GM12891 (cell line): Measurements from ENCODE around the gene RDX.

ENCODE experiments used
- DNase-seq: peaks from one replicate; pipeline ENCODE4 v3.0.0; 2011; ENCODE audit warnings: low spot score; ENCODE audit not compliant: insufficient read length
- FAIRE-seq: peaks from 2 replicates; lab custom pipeline; 2011; peaks lifted over from hg19 to GRCh38; lab: Jason Lieb, UNC
- PAX5 ChIP-seq: IDR thresholded peaks from 2 replicates; pipeline ENCODE4 v1.6.1; 2011; ENCODE audit warnings: low read length, moderate library complexity, mild to moderate bottlenecking; ENCODE audit not compliant: insufficient read depth, severe bottlenecking
- POLR2A ChIP-seq: IDR thresholded peaks from 2 replicates; pipeline ENCODE4 v1.6.1; 2011; ENCODE audit warnings: low read depth, low read length, control low read depth
- POLR2AphosphoS5 ChIP-seq: IDR thresholded peaks from 2 replicates; pipeline ENCODE4 v1.6.1; 2011; ENCODE audit warnings: low read depth, low read length, control low read depth
- POU2F2 ChIP-seq: IDR thresholded peaks from 2 replicates; pipeline ENCODE4 v1.6.1; 2011; ENCODE audit warnings: low read depth, mild to moderate bottlenecking, control low read depth, low read length, moderate library complexity
- SPI1 ChIP-seq: IDR thresholded peaks from 2 replicates; pipeline ENCODE4 v1.6.1; 2011; ENCODE audit warnings: low read depth, low read length, control low read depth
- TAF1 ChIP-seq: IDR thresholded peaks from 2 replicates; pipeline ENCODE4 v1.6.1; 2011; ENCODE audit warnings: low read depth, low read length, control low read depth

RDX gene

GRCh38 chr11:110279881-110280280 lies 16.5 kb downstream of the RDX start:
- FAIRE-seq: no peak
- no peak for TF ChIP-seq TAF1
- no peak for TF ChIP-seq PAX5
- no peak for TF ChIP-seq POU2F2
- TF ChIP-seq POLR2A: no peak
- TF ChIP-seq SPI1: no peak
- TF ChIP-seq POLR2AphosphoS5: no peak
- no peak for DNase-seq

- DNase-seq (no peak), FAIRE-seq (no peak)
- no peak for TF ChIP-seq POU2F2
- no peak for TF ChIP-seq POLR2AphosphoS5
- no peak for TF ChIP-seq POLR2A
- TF ChIP-seq TAF1: no peak
- TF ChIP-seq PAX5: no peak
- TF ChIP-seq SPI1: no peak
These were observed 23.5 kb downstream of the RDX start for GRCh38 chr11:110272919-110273318.

- FAIRE-seq: no peak
- TF ChIP-seq POLR2AphosphoS5 (no peak), PAX5 (no peak), POU2F2 (no peak), SPI1 (no peak), TAF1 (no peak), POLR2A (no peak)
These were observed 26.4 kb downstream of the RDX start for GRCh38 chr11:110269996-110270395.

GRCh38 chr11:110268441-110268840 lies 28.0 kb downstream of the RDX start:
- DNase-seq (no peak), FAIRE-seq (no peak)
- TF ChIP-seq POU2F2 (no peak), PAX5 (no peak), POLR2A (no peak), SPI1 (no peak), TAF1 (no peak), POLR2AphosphoS5 (no peak)

More at GRCh38 chr11:110269996-110270395, 26.4 kb downstream of the RDX start:
- DNase-seq: no peak

- no peak for FAIRE-seq
- TF ChIP-seq POU2F2 (no peak), POLR2AphosphoS5 (no peak), POLR2A (no peak), TAF1 (no peak), PAX5 (no peak), SPI1 (no peak)
- DNase-seq: no peak
These were observed 34.4 kb downstream of the RDX start for GRCh38 chr11:110262072-110262403.

- FAIRE-seq (no peak), DNase-seq (no peak)
- TF ChIP-seq POLR2A (no peak), POU2F2 (no peak), SPI1 (no peak), POLR2AphosphoS5 (no peak), PAX5 (no peak), TAF1 (no peak)
These were observed 35.0 kb downstream of the RDX start for GRCh38 chr11:110261195-110262071.

- FAIRE-seq: no peak
- no peak for DNase-seq
- TF ChIP-seq POLR2A: no peak
- TF ChIP-seq SPI1: no peak
- TF ChIP-seq POLR2AphosphoS5: no peak
- no peak for TF ChIP-seq TAF1
These were observed 42.9 kb downstream of the RDX start for GRCh38 chr11:110253525-110253924.

GRCh38 chr11:110251836-110252235 lies 44.6 kb downstream of the RDX start:
- no peak for DNase-seq
- FAIRE-seq: no peak
- TF ChIP-seq POLR2AphosphoS5: no peak
- no peak for TF ChIP-seq POU2F2
- no peak for TF ChIP-seq SPI1
- no peak for TF ChIP-seq TAF1
- TF ChIP-seq POLR2A: no peak
- no peak for TF ChIP-seq PAX5

- no peak for TF ChIP-seq TAF1
- TF ChIP-seq POLR2A: no peak
- TF ChIP-seq PAX5: no peak
- TF ChIP-seq SPI1: no peak
- no peak for TF ChIP-seq POLR2AphosphoS5
- no peak for TF ChIP-seq POU2F2
- DNase-seq (no peak), FAIRE-seq (no peak)
These were observed 46.2 kb downstream of the RDX start for GRCh38 chr11:110250168-110250567.

GRCh38 chr11:110249766-110250165 lies 46.6 kb downstream of the RDX start:
- DNase-seq (no peak), FAIRE-seq (no peak)
- TF ChIP-seq POLR2A (no peak), POLR2AphosphoS5 (no peak), SPI1 (no peak), PAX5 (no peak), POU2F2 (no peak), TAF1 (no peak)
